Measurements from ENCODE around the gene ZNF226. TPM values are rescaled to one million over a fixed set of nuclear protein-coding genes. Genes with fewer than 3 reads are reported as not detected.
"Not testable (repeated sequence)": the region's sequence is repeated elsewhere in the genome, so short reads cannot be mapped to it uniquely, and the experiment has no call there.

Gene ZNF226
- polyA plus RNA-seq, 6 donors from 2014 or later: 26.0 to 38.5 (median 30.8) TPM

- not testable (repeated sequence) for DNase-seq; H3K27me3 Mint-ChIP-seq; ATAC-seq (ENCODE audit: low read depth in 2 of 2); H3K4me1 Mint-ChIP-seq; H3K4me3 Mint-ChIP-seq; H3K27ac Mint-ChIP-seq
- Mint-ChIP-seq H3K36me3 (peaks cover 26 to 33% of the 10 kb centered on the region in 2 donors), H3K9me3 (peaks cover 0 to 28% (median 4%) of the 10 kb centered on the region in 7 donors)
Measured at GRCh38 chr19:44221291-44221690, 56.4 kb downstream of the ZNF226 start.

Other genes starting within 250 kb of the ZNF226 start
- gene ZNF45, start 229.8 kb upstream of the ZNF226 start, polyA plus RNA-seq (ENCODE audit: low read depth in 6 of 6): 10 to 100 TPM in 5 of 6 donors, 1 to 10 TPM in 1; 5.2 to 26.1 (median 15.1) TPM
- 1 to 10 TPM in 2 of 6 donors, under 1 TPM in 3, not detected in 1; 0.41 to 4.6 (median 0.97) TPM for gene ZNF221, start 213.9 kb upstream of the ZNF226 start, polyA plus RNA-seq (ENCODE audit: low read depth in 6 of 6)
- 1 to 10 TPM in 5 of 6 donors, not detected in 1; 1.9 to 4.4 (median 3.2) TPM for gene ZNF155, start 180.9 kb upstream of the ZNF226 start, polyA plus RNA-seq (ENCODE audit: low read depth in 6 of 6)
- 1 to 10 TPM; 1.9 to 8.8 (median 3.9) TPM for gene ZNF230, start 162.1 kb upstream of the ZNF226 start, polyA plus RNA-seq (ENCODE audit: low read depth in 6 of 6)
- 1 to 10 TPM; 3.6 to 5.3 (median 4.6) TPM for gene ZNF222, start 139.7 kb upstream of the ZNF226 start, polyA plus RNA-seq (ENCODE audit: low read depth in 6 of 6)
- gene ZNF223, start 113.1 kb upstream of the ZNF226 start, polyA plus RNA-seq (ENCODE audit: low read depth in 6 of 6): 1 to 10 TPM in 5 of 6 donors, not detected in 1; 1.9 to 3.3 (median 2.9) TPM
- 1 to 10 TPM in 3 of 6 donors, under 1 TPM in 3; 0.09 to 1.2 (median 0.95) TPM for gene ZNF284, start 92.9 kb upstream of the ZNF226 start, polyA plus RNA-seq (ENCODE audit: low read depth in 6 of 6)
- gene ZNF224, start 70.7 kb upstream of the ZNF226 start, polyA plus RNA-seq (ENCODE audit: low read depth in 6 of 6): 10 to 100 TPM in 4 of 6 donors, 1 to 10 TPM in 2; 7.5 to 20.7 (median 12.5) TPM
- gene ZNF225, start 51.7 kb upstream of the ZNF226 start, polyA plus RNA-seq (ENCODE audit: low read depth in 6 of 6): 1 to 10 TPM; 2.2 to 6.4 (median 3.3) TPM
- gene ZNF234, start 23.5 kb upstream of the ZNF226 start, polyA plus RNA-seq (ENCODE audit: low read depth in 6 of 6): 1 to 10 TPM; 1.1 to 8.2 (median 4.9) TPM
- gene ZNF227, start 47.4 kb downstream of the ZNF226 start, polyA plus RNA-seq (ENCODE audit: low read depth in 6 of 6): 10 to 100 TPM; 13.7 to 27.9 (median 16.2) TPM
- 1 to 10 TPM in 4 of 6 donors, under 1 TPM in 1, not detected in 1; 0.92 to 2.9 (median 2.7) TPM for gene ZNF233, start 94.8 kb downstream of the ZNF226 start, polyA plus RNA-seq (ENCODE audit: low read depth in 6 of 6)
- 1 to 10 TPM in 5 of 6 donors, not detected in 1; 2.5 to 7.3 (median 4.3) TPM for gene ZNF235, start 139.9 kb downstream of the ZNF226 start, polyA plus RNA-seq (ENCODE audit: low read depth in 6 of 6)
- gene ZNF112, start 191.6 kb downstream of the ZNF226 start, polyA plus RNA-seq (ENCODE audit: low read depth in 6 of 6): 1 to 10 TPM in 1 of 6 donors, under 1 TPM in 4, not detected in 1; 0.12 to 1.0 (median 0.36) TPM
- 10 to 100 TPM in 2 of 6 donors, 1 to 10 TPM in 4; 5.3 to 10.7 (median 8.2) TPM for gene ZNF285, start 236.5 kb downstream of the ZNF226 start, polyA plus RNA-seq (ENCODE audit: low read depth in 6 of 6)

Data from naive B cell (primary cell).